Stimulated activated CD8-positive, alpha-beta memory T cell treated with anti-CD3 and anti-CD28 coated beads, Interleukin-7, amount 100 ng/mL, for 1 hour (primary cell): Measurements from ENCODE around the gene TACC2.

ENCODE experiments used
- DNase-seq, 2 donors: peaks; one replicate each; pipeline ENCODE4 v3.0.0-alpha.2; 2020; ENCODE audit warnings: low read depth in 2 of 2

The TACC2 gene

GRCh38 chr10:122165484-122166276 lies 176.7 kb downstream of the TACC2 start:
- DNase-seq, result no peak

DNA sequence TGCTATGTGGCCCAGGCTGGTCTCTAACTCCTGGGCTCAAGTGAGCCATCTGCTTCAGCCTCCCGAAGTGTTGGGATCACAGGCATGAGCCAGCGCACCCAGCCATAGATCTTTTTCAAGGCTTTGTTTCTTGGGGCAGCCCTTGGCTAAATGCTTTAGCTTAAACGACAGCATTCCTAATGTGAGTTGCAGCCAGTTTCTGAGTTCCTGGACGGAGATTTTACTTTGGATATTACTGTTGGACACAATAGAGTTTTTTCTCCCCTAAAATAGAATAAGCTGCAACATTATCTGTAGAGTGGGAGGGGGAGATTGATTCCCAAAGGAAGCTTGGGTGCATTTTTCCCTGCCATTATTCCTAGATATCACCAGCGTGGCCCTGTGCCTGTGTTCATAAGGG lies 179.1 kb downstream of the TACC2 start:
- no peak for DNase-seq

DNA sequence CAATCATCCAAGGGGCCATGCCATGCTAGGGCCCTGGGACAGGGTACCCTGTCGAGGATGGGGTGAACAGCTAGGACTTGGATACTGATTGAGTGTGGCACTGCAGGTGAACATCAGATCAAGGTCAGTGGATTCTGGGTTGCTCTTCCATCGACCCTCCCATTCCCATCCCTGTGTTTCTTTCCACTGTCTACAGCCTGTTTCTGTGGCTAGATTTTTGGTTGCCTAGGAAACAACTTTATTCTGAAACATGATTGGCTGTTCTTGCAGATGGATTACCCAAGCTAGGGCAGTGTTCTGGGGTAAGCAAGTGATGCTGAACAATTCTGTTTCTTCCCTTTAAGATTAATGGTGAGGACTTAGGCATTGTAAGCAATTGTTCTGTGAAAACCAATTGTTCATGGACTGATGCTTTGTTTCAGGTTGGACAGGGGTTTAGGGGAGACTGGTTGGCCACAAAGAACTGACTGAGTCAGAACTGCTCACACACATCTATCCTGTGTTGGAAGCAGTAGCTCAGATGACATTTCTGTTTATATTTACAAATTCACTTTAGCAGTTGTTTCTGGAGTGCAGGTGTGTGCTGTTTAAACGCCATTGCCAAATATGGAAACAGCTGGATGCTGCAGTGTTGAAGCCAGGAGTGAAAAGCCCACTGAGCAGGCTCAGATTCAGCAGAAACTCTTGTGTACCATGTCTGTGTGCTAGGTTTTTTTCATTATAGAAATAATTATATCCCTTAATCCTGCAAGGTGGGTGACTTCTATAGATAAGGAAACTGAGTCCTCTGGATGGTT lies 179.8 kb downstream of the TACC2 start:
- no peak for DNase-seq

DNA sequence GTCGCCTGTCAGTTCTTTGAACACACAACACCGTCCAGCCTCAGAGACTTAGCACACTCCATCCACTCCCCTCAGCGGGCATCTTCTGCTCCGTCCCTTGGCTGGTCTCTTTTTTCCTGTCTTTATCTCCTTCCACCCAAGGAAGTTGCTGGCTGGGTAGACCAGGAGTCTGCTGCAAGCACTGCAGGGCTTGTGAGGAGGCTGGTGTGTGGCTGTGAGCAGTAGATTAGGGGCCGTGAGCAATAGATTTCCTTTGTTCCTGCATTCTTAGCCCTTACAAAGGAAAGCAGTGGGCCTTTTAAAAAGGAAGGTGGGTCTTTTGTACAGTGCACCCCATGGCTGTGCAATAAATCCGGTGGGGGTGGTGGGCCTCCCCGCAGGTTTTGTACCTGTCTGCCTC lies 181.8 kb downstream of the TACC2 start:
- DNase-seq, result no peak

DNA sequence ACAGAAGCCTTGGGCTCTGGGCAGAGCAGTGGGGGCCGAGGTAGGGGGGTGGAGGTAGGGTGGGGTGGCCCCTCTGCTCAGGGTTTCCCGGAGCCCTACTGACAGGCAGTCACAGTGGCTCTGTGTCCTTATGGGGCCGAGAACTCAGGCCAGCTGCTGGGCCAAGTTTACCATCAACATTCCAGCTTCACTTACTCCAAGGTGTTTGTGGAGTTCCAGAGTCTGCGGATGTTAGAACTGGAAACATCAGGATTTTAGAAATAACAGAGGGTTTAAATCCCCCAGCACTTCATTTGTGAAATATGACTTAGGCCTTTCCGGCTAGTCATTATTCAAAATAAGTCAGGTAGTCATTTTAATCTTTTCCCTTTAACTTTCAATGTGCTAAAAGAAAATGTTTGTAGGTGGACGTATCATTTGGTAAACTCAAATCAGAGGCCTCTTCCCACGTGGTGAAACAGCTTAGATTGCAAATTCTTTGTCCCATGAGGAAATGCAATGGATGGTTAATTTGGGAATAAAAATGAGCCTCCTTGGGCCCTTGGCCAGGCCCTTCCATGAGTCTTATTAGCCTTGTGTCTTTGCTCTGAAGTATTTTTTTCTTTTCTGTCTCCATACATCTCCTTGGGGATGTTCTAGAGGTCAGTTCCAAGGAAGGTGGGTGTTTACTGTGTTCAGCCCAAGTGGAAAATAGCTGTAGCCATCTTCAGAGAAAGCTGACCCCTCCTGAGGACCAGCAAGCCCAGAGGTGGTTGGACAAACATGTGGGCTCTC lies 182.5 kb downstream of the TACC2 start:
- no peak for DNase-seq

- no peak for DNase-seq
Measured at GRCh38 chr10:122172361-122173008, 183.5 kb downstream of the TACC2 start.

GRCh38 chr10:122173337-122173736 lies 184.4 kb downstream of the TACC2 start:
- DNase-seq, result no peak

- no peak for DNase-seq
Measured at GRCh38 chr10:122173766-122174435, 184.9 kb downstream of the TACC2 start.

DNA sequence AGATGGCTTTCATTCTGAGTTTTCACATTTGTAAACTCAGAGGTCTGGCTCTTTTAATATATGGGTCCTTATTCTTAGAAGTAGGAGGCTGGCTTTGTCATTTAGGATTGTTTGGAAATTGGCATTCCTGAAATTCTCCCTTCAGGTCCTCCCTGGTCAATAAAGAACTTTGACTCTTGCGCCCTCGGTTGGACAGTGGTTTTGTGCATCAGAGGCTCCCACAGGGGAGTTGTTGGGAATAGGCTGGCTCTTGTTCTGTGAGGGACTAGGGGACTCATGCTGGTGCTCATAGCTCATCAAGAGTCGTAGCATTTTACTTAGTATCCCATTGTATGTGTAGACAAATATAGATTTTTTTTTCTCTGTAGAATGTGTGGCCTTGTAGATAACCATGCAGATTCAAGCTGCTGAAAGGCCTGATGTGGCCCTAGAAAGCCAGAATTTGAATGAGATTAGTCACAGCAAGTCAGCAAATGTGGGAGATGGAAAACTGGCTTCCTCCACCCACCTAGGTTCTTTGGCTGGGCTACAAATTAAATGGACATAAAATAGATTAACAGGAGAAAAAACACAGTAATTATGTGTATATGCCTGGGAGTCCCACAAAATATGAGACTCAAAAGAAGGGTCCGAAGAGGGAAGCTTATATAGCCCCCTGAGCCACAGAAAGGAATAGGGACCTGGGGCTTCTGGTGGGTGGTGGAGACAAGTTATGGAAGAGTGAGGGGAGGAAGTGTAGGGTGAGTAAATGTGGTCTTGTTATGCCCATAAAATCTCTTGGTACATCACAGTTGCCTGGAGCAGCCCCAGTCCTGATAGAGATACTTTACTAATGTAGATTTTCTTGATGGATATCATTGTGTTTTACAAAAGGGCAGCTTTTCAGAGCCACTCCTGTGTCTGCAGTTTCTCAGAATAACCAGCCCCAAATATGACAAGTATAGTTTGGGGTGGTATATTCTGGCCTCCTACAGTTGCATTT lies 187.6 kb downstream of the TACC2 start:
- DNase-seq, result no peak

GRCh38 chr10:122178655-122179054 lies 189.7 kb downstream of the TACC2 start:
- no peak for DNase-seq

DNA sequence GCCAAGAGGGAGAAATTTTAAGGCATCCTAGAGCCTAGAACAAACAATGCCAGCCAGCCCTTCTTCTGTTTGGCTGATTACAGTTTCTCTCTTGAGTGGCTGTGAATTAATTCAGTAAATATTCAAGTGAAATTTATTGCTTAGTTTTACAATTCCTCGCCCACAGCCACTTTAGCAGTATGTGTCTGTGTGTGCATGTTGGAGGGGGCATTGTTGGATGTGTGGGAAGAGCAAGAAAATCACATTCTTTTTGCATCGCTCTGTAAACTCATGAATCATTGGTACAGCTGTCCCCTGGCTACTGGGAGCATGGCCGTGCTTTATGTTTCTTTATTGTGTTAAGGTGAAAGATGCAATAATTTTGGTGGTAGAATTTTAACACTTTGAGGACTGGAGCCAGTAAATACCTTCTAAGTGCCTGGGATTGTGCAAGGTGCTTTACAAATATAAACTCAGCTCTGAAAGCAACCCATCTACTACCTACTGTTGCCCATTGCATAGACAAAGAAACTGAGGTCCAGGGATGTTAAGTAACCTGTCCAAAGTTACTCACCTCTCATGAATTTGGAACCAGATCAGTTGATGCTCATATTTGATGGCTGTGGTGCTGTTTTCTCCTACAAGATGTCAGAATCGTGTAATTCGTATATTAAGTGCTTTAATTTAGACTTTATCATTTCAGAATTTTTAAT lies 192.2 kb downstream of the TACC2 start:
- DNase-seq, result no peak

DNA sequence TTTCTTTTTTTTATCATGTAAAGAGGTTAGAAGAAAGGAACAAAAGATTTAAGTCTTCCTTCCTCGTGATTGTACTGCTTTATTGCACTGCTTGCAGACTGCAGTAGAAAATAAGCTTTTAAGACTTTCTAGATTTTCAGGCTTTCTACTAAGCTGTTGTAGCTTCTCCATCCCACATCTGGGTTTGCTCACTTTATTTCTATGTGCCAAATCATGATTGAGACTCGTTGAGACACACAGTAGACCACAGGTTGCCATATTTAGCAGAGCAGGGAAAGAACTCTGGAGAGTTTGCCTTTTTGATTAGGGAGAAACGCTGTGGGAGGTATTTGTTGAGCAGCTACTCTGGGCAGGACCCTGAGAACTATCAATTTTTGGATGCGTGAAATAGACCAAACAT lies 192.9 kb downstream of the TACC2 start:
- DNase-seq, result no peak

GRCh38 chr10:122182308-122182707 lies 193.3 kb downstream of the TACC2 start:
- DNase-seq, result no peak

DNA sequence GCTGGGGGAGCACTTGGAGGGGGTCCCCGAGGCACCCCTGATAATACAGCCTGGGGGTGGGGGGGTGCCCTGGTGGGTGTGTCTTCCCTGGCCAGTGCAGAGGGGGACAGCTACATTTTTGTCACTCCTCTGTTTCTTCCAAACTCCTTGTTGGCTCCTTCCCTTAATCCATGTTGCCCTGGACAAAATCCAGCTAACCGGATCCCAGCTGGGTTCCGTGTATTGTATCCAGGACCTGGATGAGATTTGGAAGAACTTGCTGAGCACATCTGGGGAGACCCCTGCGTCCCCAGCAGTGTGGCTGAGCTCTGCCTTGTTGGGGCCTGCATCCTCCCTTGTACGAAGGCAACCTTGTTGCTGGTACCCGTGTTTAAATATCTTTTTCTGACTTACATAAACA lies 195.3 kb downstream of the TACC2 start:
- DNase-seq, result no peak

GRCh38 chr10:122185643-122186042 lies 196.7 kb downstream of the TACC2 start:
- no peak for DNase-seq

GRCh38 chr10:122186816-122187810 lies 198.2 kb downstream of the TACC2 start:
- no peak for DNase-seq

GRCh38 chr10:122188706-122189105 lies 199.7 kb downstream of the TACC2 start:
- no peak for DNase-seq

DNA sequence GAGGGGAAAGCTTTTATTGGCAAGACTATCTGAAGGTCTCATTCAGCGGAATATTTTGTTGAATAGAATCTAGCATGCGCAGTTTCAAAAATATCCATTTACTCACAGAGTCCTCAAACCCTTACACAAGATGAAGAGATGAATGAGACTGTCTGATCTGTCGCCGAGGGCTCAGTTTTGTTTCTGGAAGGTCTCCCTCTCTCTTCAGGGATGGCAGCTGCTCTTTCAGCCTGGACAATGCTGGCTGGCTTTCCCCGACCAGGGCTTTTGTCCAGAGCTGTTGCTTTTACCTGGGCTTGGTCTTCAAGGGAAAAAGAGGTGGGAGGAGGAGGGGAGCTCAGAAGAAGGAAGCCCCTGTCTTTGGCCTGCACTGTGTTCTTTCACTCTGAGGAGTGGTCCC lies 200.2 kb downstream of the TACC2 start:
- DNase-seq, result no peak
